Measurements from ENCODE around the gene TUSC2. TPM values are rescaled to one million over a fixed set of nuclear protein-coding genes. Genes with fewer than 3 reads are reported as not detected.
"Not testable (repeated sequence)": the region's sequence is repeated elsewhere in the genome, so short reads cannot be mapped to it uniquely, and the experiment has no call there.

TUSC2 gene
- total and polyA plus RNA-seq, 2 donors (not counting 1 experiment from before 2014, with no cell fraction given): 13.4 to 15.3 TPM

DNA sequence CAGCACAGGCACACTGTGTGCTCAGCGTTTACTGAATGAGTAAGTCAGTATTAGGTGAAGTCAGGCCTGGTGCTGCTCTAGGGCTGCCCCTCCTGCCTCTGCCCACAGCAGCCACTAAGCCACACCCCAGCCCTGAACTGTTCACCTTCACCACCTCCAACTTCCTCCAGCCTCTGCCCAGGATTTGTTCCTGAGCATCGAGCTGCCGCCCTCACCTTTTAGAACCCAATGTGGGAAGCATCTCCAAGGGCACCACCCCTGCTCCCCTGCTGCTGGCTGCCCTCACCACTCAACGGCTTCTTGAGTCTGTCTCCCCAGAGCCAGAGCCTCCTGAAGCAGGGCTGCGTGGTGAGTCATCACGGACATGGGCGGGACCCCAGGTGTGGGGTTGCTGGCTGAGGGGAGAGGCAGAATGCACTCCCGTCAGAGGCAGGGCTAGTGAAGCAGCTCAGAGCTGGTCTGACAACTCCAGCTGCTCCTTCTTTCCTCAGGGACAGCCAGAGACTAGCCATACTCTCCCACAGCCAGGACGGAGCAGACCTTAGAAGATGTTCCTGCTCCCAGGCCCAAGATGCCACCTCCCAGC is 11.3 kb downstream of the TUSC2 start:
- H3K9ac ChIP-seq (ENCODE audit: insufficient read depth, low read length): no peak overlapping the region
- H3K4me2 ChIP-seq (ENCODE audit: extremely low read depth, insufficient read depth, low read length): no peak overlapping the region
- H3K36me3 ChIP-seq (ENCODE audit: control insufficient read depth, insufficient read depth, low read length): peaks cover 18% of the 10 kb centered on the region
- peak in 1 of 2 donors; percentile 79 for DNase-seq (ENCODE audit: low read depth in 2 of 2)
- no peak for TF ChIP-seq EZH2 (IDR thresholded peaks at IDR 0.05; ENCODE audit: low read length, missing control alignments)
- TF ChIP-seq, protein P1, sequence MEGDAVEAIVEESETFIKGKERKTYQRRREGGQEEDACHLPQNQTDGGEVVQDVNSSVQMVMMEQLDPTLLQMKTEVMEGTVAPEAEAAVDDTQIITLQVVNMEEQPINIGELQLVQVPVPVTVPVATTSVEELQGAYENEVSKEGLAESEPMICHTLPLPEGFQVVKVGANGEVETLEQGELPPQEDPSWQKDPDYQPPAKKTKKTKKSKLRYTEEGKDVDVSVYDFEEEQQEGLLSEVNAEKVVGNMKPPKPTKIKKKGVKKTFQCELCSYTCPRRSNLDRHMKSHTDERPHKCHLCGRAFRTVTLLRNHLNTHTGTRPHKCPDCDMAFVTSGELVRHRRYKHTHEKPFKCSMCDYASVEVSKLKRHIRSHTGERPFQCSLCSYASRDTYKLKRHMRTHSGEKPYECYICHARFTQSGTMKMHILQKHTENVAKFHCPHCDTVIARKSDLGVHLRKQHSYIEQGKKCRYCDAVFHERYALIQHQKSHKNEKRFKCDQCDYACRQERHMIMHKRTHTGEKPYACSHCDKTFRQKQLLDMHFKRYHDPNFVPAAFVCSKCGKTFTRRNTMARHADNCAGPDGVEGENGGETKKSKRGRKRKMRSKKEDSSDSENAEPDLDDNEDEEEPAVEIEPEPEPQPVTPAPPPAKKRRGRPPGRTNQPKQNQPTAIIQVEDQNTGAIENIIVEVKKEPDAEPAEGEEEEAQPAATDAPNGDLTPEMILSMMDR (conservative IDR thresholded peaks at IDR 0.05 in 1 of 2, IDR thresholded peaks at IDR 0.05 in 1 of 2; ENCODE audit: low read depth in 1 of 2, low read length in 2 of 2): no peak
- no peaks in the 10 kb centered on the region for H3K27me3 ChIP-seq (ENCODE audit: control insufficient read depth, insufficient read depth, low read length)
- no peak overlapping the region for H3K4me3 ChIP-seq (replicated peaks in 1 of 4; ENCODE audit: control extremely low read depth in 1 of 4, insufficient read depth in 1 of 4, low read depth in 3 of 4, low read length in 4 of 4)
- no peaks in the 10 kb centered on the region for H3K9me3 ChIP-seq (ENCODE audit: control insufficient read depth, insufficient read depth, low read depth, low read length)
- H3K79me2 ChIP-seq (ENCODE audit: control insufficient read depth, insufficient read depth, low read length): peaks cover 23% of the 10 kb centered on the region
- H3K27ac ChIP-seq (ENCODE audit: insufficient read depth, low read length): no peak overlapping the region
- H4K20me1 ChIP-seq (ENCODE audit: control insufficient read depth, extremely low read depth, insufficient read depth, low read length): no peaks in the 10 kb centered on the region
- H3K4me1 ChIP-seq (ENCODE audit: control insufficient read depth, extremely low read depth, insufficient read depth, low read length): peaks cover 5% of the 10 kb centered on the region
- no peak overlapping the region for H2AFZ ChIP-seq (ENCODE audit: low read length)

DNA sequence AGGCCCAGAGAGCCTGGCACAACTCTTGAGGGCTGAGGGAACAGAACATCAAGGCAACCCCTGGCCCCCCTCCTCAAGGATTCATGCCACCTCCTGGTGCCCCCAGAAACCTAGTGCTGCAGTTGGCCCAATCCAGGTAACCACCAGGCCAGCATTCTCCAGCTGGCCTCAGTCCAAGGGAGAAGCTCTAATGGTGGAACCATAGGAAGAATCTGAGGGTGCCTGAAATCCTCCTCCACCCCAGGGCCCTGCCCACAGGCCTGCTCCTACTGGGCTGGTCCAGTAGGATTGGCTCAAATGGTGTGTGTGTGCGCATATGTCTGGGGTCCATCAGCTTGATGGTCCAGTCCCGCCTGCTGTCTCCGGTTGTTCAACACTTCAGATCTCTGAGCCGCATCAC is 13.2 kb downstream of the TUSC2 start:
- H3K4me1 ChIP-seq (ENCODE audit: control insufficient read depth, extremely low read depth, insufficient read depth, low read length): peaks cover 2% of the 10 kb centered on the region
- H3K27ac ChIP-seq (ENCODE audit: insufficient read depth, low read length): no peak overlapping the region
- H3K9ac ChIP-seq (ENCODE audit: insufficient read depth, low read length): no peak overlapping the region
- H4K20me1 ChIP-seq (ENCODE audit: control insufficient read depth, extremely low read depth, insufficient read depth, low read length): no peaks in the 10 kb centered on the region
- peaks cover 15% of the 10 kb centered on the region for H3K79me2 ChIP-seq (ENCODE audit: control insufficient read depth, insufficient read depth, low read length)
- no peak overlapping the region for H3K4me2 ChIP-seq (ENCODE audit: extremely low read depth, insufficient read depth, low read length)
- no peak overlapping the region for H2AFZ ChIP-seq (ENCODE audit: low read length)
- no peak for TF ChIP-seq EZH2 (IDR thresholded peaks at IDR 0.05; ENCODE audit: low read length, missing control alignments)
- TF ChIP-seq, protein P1 (conservative IDR thresholded peaks at IDR 0.05 in 1 of 2, IDR thresholded peaks at IDR 0.05 in 1 of 2; ENCODE audit: low read depth in 1 of 2, low read length in 2 of 2): no peak
- no peaks in the 10 kb centered on the region for H3K9me3 ChIP-seq (ENCODE audit: control insufficient read depth, insufficient read depth, low read depth, low read length)
- peaks cover 18% of the 10 kb centered on the region for H3K36me3 ChIP-seq (ENCODE audit: control insufficient read depth, insufficient read depth, low read length)
- H3K27me3 ChIP-seq (ENCODE audit: control insufficient read depth, insufficient read depth, low read length): no peaks in the 10 kb centered on the region
- H3K4me3 ChIP-seq (replicated peaks in 1 of 4; ENCODE audit: control extremely low read depth in 1 of 4, insufficient read depth in 1 of 4, low read depth in 3 of 4, low read length in 4 of 4): no peak overlapping the region
- no peak for DNase-seq (ENCODE audit: low read depth in 2 of 2)

DNA sequence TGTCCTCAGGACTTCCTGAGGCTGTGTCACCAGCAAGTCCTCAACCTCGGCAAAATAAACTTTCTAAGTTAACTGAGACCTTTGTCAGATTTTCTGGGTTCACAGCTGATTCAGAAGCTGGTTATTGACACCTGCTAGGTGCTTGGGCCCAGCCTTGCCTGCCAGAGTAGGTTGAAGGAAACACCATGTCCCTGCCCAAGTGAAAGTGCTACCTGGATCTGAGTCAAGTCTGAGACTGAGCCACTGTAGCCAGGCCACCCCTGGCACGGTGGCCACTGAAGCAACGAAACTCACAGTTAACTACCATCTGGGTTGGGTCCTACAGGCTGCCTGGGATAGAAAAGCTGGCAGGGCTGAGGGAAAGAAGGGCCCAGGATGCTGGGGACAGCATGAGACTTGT is 13.7 kb downstream of the TUSC2 start:
- Histone ChIP-seq H3K9me3 (ENCODE audit: control insufficient read depth, insufficient read depth, low read depth, low read length) (no peaks in the 10 kb centered on the region), H3K4me1 (ENCODE audit: control insufficient read depth, extremely low read depth, insufficient read depth, low read length) (peaks cover 2% of the 10 kb centered on the region), H3K9ac (ENCODE audit: insufficient read depth, low read length) (no peak overlapping the region), H3K4me2 (ENCODE audit: extremely low read depth, insufficient read depth, low read length) (no peak overlapping the region), H2AFZ (ENCODE audit: low read length) (no peak overlapping the region), H3K36me3 (ENCODE audit: control insufficient read depth, insufficient read depth, low read length) (peaks cover 16% of the 10 kb centered on the region), H3K4me3 (replicated peaks in 1 of 4; ENCODE audit: control extremely low read depth in 1 of 4, insufficient read depth in 1 of 4, low read depth in 3 of 4, low read length in 4 of 4) (no peak overlapping the region), H3K27ac (ENCODE audit: insufficient read depth, low read length) (no peak overlapping the region), H3K27me3 (ENCODE audit: control insufficient read depth, insufficient read depth, low read length) (no peaks in the 10 kb centered on the region), H3K79me2 (ENCODE audit: control insufficient read depth, insufficient read depth, low read length) (peaks cover 11% of the 10 kb centered on the region), H4K20me1 (ENCODE audit: control insufficient read depth, extremely low read depth, insufficient read depth, low read length) (no peaks in the 10 kb centered on the region)
- no peak for DNase-seq (ENCODE audit: low read depth in 2 of 2)
- no peak for TF ChIP-seq EZH2 (IDR thresholded peaks at IDR 0.05; ENCODE audit: low read length, missing control alignments)
- TF ChIP-seq, protein P1 (conservative IDR thresholded peaks at IDR 0.05 in 1 of 2, IDR thresholded peaks at IDR 0.05 in 1 of 2; ENCODE audit: low read depth in 1 of 2, low read length in 2 of 2): no peak

DNA sequence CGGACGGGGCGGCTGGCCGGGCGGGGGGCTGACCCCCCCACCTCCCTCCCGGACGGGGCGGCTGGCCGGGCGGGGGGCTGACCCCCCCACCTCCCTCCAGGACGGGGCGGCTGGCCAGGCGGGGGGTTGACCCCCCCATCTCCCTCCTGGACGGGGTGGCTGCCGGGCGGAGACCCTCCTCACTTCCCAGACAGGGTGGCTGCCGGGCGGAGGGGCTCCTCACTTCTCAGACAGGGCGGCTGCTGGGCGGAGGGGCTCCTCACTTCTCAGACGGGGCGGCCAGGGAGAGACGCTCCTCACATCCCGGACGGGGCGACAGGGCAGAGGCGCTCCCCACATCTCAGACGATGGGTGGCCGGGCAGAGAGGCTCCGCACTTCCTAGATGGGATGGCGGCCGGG is 16.0 kb downstream of the TUSC2 start:
- H3K4me2 ChIP-seq (ENCODE audit: extremely low read depth, insufficient read depth, low read length); H2AFZ ChIP-seq (ENCODE audit: low read length); H4K20me1 ChIP-seq (ENCODE audit: control insufficient read depth, extremely low read depth, insufficient read depth, low read length): not testable (repeated sequence)

More for the DNA sequence above, 16.0 kb downstream of the TUSC2 start:
- H3K27ac ChIP-seq (ENCODE audit: insufficient read depth, low read length); H3K79me2 ChIP-seq (ENCODE audit: control insufficient read depth, insufficient read depth, low read length); DNase-seq (ENCODE audit: low read depth in 2 of 2); H3K4me3 ChIP-seq (replicated peaks in 1 of 4; ENCODE audit: control extremely low read depth in 1 of 4, insufficient read depth in 1 of 4, low read depth in 3 of 4, low read length in 4 of 4); H3K4me1 ChIP-seq (ENCODE audit: control insufficient read depth, extremely low read depth, insufficient read depth, low read length); H3K36me3 ChIP-seq (ENCODE audit: control insufficient read depth, insufficient read depth, low read length); H3K27me3 ChIP-seq (ENCODE audit: control insufficient read depth, insufficient read depth, low read length); H3K9me3 ChIP-seq (ENCODE audit: control insufficient read depth, insufficient read depth, low read depth, low read length); H3K9ac ChIP-seq (ENCODE audit: insufficient read depth, low read length): not testable (repeated sequence)
